Activated naive CD4-positive, alpha-beta T cell treated with anti-CD3 and anti-CD28 coated beads, Interleukin-2, amount 50 U/mL, for 16 hours (primary cell): ENCODE measurements around the gene GLI3.

Source experiments
- DNase-seq: peaks from one replicate; pipeline ENCODE4 v3.0.0-alpha.2; 2020

GLI3 gene

DNA sequence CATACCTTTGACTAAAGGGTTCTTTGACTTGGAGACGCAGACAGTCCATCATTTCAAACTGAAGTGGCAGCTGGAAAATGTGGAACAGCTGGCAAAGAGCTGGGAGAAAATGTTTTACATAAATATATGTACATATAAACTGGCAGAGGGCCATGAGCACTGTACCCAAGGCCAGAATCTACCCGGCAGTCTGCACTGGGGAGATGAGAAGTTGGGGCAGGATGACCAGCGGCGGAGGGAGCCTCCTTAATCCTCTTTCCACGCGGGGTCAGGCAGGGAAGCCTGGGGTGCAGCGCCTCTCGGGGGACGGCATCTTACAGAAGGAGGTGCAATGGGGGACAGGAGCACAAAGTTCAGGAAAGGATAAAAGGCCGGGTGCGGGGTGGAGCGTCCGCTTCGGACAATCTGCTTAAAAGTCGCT lies 1.3 kb downstream of the GLI3 start:
- DNase-seq: no peak

DNA sequence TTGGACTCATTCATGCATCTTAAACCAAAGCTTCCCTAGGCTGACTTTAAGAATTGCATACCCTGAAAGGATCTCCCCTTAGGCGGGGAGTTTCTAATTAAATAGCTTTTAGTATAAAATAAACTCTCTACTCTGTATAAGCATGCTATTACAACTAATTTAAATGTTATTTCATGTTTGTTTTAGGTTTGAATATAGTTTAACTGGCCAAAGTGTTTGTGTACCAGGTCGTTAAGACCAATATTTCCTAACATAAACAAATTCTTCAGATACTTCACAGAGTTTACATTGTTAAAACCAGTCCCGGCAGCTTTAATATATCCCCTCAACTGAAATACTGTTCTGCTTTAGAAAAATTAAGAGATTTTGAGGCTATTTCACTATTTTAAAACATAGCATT lies 2.3 kb downstream of the GLI3 start:
- DNase-seq: no peak

DNA sequence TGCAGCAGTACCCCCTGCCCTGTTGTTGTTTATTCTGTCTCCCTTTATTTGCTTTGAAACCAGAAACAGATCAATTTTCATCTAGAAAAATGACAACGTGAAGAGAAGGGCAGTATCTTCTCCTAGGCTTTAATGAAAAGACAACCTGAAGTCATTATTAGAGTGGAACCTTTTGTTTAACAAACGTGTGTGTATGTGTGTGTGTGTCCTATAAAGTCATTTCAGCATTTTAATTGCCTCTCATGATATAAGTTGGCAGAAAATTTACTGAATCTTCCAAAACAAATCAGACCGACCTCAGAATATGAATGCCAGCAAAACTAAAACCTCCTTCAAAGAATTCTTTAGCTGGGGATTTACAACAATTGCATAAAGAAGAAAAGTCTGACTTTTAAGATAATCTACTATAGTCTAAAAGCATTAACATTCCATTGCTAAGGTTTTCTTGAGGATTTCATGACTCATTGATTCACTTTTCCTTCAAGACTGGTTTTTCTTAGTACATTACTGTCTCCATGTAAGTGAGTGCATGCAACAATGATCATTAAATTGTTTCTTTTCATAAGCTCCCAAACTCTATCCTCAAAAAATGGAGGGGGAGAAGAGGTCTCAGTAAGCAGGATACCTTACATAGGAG lies 3.2 kb downstream of the GLI3 start:
- DNase-seq: no peak

DNA sequence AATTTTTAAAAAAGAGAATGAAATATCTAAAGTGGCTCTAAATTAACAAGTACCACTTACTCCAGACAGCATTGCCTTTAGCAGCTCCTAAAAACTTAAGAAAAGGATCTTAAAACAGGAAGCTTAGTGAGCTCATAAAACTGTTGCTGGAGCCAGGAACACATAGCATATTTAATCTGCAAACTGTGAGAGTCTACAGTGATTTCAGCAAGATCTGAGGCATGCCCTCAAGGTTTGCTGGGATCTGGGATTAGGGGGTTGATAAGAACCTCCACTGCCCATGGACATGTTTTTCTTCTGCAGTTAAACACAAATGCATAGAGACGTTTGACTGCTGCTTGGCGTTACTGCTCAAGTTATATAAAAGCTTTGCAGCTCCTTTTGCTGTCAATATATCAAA lies 3.8 kb downstream of the GLI3 start:
- DNase-seq: no peak

DNA sequence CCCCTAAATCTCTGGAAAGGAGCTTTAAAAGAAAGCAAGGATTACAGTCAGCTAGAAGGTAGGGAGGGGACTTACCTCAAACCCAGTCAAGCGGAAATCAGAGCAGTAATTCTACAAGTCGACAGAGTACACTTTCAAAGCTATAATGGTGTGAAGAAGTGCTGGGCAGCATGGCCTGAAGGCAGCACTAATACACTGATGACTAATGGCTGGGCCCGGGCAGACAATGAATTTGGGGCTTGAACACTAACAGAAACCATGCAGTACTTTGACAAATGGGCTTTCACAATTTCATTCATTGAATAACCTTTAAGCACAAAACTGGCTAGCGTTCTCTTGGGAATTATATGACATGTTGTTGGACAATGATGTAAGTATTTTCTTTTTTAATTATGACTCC lies 4.7 kb downstream of the GLI3 start:
- no peak for DNase-seq

DNA sequence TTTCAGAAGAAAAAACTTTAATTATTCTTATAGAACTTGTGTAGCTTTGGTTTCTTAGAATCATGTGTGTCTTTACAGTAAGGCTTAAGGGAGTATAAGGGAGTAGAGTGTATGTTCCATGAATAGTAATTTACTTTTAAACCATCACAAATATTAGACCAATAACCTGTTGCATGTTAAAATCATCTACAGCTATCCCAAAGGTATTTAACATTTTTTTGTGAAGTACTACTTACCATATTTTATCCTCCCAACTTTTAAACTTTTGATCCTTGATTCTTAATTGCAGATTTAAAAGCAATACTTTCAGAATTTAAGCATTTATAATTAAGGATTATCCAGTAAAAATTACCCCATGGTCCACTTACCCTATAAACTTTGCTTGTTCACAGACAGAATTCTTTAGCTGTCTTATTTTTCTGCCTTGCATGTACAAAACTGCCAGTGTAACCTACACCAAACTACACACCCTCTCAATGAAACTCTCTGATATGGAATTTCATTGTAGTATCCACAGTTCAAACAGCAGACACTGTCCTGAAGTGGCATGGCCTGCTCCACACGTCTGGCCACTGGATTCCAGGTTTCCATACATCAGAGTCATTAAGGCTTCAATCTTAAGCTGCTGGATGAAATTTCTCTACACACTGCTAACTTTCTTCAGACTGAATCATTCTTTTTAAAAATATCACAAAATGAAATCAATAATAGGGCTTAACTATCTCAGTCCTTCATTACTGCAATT lies 5.8 kb downstream of the GLI3 start:
- DNase-seq: no peak

DNA sequence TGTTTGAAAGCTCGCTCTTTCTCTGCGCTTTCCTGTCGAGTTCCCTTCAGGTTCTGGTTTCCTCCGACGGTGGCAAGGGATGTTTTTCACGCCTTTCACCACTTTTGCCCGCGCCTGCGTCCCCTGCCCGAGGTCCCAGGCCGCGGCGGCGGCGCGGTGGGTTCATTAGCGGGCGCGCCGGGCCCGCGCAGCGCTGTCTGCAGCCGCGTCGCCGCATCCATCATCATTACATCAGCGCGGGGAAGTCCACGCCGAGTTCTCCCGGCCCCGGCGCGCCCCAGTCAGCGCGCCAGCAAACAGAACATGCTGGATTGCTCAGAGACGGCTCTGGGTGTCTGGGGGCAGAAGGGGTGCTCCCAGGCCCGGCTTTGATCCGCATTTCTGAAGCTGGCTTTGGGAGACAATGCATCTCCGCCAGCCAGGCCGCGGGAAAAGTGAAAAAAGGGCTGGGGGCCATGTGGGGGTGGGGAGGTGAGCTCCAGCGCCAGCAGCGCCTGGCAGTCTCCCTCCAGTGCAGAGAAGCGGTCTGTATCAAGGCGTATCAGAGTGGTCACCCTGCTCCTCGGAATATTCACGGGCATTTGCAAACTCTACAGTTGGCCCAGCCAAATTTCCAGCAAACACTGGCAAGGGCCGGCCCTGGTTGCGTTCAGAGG lies 8.9 kb downstream of the GLI3 start:
- DNase-seq: no peak

DNA sequence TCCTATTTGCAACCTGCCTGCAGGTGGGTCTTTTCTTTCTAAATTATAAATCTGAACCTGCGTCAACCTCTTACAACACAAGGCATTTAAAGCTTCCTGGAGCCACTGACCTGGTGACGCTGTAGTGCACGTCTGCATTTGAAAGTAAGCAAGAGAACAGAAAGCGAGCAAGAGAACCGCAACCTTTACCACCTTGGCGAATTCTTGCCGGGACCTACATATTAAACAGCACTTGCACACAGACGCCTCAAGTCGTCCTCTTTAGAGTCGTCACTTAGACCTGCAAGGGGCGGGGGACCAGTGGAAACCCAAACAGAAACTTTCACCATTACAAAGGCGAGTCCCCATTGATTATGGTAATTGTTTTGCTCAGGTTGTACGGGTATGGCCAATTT lies 9.5 kb downstream of the GLI3 start:
- DNase-seq: no peak

DNA sequence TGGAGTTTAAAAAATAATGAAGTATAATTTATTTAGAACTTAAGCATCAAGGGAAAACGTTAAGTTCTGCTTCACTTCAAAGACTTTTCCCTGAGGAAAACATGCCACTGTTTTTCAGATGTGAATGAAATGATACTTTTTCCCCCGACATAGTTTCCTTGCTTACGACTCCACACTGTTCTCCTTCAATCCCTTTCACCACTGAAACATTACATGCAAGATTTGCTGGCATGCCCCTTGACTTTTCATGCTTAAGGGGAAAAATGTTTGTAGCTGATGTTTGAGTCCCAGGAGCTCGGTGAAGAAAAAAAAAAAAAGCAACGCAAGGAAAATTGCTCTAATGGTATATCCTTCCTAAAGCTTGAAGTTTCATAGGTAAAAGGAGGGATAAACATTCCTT lies 10.0 kb downstream of the GLI3 start:
- DNase-seq: no peak

DNA sequence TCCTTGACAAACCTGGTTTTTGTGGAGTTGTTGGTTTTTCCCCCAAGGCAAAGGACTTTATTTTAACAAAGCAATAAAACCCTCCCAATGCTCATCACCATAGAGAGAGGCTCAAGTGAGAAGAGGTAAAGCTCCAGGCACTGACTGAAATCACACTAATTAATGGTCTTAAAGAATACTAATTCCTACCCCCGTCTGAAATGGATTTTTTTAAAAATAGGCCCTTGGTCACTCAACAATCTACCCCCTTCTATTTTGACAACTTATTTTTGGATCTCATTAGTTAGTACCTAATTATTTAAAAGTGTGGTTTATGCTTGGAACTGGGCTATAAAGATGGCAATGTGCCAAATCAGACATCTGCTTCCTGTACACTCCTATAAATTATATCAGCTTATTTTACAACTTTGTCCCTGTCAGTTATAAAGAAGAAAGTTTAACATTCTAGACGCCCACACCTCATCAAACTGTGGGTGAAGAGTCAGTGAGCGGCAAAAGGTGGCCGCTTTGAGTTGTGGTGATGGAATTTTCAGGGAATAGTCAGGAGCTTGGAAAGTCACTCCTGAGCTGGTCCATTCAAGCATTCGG lies 10.6 kb downstream of the GLI3 start:
- no peak for DNase-seq

DNA sequence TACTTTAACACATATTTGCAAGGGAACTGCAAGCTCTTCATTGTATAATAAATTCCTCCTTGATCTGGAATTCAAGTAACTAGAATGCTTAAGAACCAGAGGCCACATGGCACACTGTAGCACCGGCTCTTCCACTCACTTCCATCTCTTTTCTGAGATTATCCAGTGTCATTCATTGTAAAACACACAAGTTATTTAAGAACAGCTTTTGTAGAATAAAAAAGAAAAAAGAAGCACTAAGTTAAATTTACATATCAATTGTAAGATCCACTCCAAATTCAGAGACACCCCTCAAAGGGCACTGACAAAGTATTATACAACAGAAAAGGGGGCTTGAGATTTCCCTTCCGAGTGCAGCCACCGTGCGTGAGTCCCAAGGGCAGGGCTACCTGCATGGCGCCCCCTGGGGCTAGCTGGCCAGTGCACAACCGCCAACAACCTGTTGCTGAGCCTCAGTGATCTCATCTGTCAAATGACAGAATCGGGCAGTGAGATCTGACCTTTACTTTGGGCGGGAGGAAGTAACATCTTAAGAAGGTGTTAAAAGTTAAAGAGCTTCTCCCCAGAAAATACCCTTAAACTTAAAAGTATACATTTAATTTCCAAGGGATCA lies 12.5 kb downstream of the GLI3 start:
- no peak for DNase-seq

DNA sequence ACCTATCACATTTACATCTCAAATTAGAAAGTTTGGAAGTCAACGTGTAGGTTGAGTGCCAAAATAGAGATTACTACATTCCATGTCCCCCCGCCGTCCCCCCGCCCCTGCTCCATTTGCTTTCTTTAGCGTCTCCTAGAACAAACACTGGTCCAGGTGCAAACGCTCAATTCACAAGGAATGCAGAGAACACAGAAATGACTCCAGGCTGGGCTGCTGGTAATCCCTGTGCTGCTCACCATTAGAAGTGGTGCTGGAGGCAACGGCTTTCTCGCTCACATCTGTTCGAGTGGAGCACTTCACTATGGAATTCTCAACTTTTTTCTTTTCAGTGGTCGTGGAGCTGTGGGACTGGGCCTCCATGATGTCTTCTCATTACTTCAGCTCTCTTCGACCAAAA lies 14.1 kb downstream of the GLI3 start:
- no peak for DNase-seq

DNA sequence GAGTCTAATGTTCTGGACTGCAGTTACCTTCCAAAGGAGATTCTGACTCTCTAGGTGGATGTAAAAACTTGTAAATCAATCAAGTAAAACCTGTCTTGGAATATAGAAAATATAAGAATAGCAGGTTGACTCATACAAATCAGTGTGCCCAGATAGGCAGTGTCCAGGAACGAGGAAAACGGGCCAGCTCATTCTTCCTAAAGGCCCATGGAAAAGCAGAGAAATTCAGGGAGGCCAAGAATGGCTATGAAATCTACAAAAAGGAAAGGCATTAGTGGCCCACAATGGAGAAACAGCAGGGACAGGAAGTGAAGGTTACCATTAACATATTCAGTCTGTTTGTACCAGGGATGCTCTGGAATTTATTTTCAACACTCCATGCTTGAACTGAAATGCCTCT lies 14.9 kb downstream of the GLI3 start:
- no peak for DNase-seq

DNA sequence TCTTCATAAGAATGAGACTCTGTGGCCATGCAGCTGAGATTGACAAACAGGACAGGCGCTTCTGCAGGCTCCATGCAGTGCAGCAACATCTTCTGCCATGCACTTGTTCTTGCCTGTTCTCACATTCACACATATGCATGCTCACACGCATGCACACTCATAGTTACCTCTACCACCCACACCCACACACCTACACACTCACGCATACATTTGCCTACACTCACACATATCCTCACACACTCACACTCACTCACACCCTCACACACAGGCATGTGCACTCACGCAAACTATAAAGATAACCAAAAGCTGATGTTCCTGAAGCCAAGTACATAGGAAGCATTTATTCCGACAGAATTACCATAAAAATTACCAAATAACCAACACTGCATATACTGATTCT lies 15.7 kb downstream of the GLI3 start:
- no peak for DNase-seq

DNA sequence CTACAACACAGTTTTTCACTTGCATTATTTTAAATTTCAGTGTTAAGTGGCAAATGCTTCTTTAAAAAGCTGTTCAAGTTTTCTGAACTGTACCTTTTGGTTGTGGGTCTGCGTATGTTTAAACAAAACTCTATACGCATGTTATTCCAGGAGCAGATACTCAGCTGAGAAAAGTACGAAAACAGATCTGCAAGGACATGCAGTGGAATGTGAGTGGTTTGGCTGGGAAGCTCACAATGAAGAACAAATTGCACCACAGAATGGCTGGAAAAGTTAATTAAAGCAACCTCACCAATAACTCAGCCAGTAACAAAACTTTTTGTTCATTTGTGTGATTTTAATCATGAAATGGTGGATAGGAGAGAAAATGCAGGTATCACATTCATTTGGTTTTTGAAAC lies 17.6 kb downstream of the GLI3 start:
- no peak for DNase-seq

DNA sequence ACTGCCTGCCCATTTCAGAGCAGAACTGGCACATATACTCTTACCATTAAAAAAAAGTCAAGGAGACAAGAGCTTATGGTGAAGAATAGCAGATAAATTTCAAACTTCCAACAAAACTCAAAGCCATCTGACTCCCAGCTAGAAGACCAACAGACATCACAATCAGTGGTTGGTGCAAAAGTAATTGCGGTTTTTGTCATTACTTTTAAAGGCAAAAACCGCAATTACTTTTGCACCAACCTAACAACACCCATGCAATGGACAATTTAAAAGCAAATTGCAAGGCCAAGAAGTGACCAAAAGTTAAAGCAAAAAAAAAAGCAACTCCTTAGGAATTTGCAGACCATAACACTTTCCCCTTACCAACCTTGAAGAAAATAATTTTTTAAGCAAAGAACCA lies 18.8 kb downstream of the GLI3 start:
- no peak for DNase-seq

DNA sequence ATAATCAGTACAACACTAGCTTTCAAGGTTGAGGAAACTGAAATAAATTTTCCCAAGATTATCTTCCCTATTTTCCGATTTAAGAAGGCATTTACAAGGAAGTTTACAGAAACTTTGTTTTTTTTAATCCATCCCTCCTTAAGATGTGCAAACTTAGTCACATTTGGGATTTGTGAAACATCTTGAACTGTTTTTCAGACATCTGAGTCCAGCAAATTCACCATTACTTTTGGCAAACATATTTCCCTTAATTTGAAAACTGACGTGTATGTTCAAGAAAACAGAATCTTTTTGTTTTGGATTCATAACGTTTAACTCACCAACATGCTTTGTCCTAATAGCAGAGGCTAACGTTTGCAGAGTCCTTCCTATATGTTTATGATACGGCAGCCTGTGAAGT lies 19.5 kb downstream of the GLI3 start:
- DNase-seq: no peak

DNA sequence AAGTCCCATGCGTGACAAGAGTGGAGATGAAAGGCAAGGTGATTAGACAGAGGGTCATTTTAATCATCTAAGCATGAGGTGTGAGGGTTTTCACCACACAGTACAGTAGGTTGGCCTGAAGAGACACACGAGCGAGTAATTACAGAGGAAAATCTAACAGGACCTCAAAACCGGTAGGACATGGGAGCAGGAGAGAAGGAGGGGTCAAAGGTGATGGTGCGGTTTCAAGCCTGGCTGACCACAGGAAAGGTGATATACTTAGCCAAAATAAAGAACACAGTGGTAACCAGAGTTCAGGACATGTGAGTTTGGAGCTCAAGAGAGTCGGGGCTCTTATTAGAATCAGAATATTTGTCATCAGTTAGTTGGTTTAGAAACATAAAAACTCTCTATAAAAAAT lies 20.0 kb downstream of the GLI3 start:
- no peak for DNase-seq

DNA sequence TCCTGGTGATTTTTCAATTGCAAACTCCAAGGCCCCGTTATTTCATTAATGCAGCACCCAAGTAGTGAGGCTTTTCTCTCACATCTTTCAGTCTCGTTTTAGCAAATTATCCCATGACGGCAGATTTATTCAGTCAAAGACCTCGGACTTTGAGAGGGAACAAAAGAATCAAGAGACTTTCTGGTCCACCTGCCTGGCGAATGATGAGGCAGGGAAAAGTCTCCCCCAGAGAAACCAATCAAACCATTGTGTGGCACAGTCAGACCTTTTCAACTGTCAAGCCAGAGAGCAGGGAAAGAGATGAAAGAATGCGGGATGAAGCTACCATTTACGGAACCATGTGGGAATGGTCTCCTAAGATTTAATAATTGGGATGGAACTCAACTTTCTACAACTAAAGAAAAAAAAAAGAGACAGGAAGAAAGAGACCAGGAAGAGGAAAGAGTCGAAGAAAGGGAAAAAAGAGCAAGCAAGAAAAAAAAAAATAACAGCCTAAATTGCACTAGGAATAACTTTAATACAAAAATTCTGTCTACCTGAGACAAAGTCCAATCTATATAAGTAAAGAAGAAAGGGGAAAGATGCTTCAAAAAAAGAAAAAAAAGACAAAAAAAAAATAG lies 22.8 kb downstream of the GLI3 start:
- no peak for DNase-seq

DNA sequence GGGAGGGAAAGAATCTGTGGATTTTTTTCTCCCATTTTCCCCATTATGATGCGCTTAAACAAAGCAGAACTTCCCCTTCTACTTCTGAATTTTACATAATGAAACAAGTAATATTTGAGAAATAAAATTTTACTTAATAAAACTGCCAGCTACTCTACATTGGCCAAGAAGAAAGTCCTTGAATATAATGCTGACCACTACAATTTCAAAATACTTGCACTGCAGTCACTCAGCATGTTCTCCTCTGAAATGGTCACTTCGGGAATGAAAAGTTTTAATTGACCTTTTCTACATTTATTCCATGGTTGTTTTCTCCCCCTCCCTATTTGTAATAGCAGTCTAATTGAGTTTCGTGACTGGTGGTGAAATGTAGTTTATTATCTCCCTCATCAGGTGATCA lies 23.9 kb downstream of the GLI3 start:
- DNase-seq: no peak

DNA sequence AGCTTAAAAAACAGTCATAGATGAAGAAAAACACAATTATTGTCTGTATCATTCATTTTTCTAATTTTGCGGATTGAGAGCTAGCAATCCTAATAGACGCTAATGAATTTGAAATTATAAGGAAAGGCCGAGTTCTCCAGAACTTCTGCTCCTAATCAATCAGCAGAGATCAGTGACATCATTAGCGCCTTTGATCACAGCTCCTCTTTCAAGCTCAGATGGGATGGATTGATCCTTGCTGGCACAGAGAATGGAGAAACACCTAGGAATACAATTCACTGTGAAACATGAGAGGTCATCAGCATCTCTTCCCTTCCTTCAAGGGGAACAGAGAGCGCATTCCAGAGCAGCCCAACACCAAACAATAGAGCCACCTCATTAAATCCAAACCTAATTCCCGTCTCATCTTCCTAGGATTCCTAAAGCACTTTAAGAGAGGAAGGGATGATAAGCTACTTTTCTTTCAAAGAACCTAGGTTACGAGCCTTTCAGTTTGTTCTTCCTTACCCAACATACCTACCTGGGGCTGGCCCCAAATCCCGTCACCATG lies 24.4 kb downstream of the GLI3 start:
- no peak for DNase-seq

DNA sequence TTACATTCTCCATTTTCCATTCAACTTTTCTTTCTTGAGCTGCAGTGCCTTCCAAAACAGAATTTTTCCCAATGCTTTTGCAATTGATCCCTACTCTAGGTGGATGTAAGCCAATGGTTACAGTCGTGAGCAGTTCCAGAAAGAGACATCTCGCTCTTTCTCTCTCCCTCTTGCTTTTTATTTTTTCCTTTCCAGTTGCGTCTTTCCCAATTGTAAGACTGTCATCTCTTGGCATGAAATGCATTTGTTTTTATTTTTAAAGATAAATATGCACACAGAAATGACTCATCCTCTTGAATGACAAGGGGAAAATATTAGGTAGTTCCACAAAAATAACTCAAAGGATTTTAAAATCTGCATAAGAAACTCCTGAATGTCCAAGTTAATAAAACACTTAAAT lies 25.1 kb downstream of the GLI3 start:
- DNase-seq: no peak

DNA sequence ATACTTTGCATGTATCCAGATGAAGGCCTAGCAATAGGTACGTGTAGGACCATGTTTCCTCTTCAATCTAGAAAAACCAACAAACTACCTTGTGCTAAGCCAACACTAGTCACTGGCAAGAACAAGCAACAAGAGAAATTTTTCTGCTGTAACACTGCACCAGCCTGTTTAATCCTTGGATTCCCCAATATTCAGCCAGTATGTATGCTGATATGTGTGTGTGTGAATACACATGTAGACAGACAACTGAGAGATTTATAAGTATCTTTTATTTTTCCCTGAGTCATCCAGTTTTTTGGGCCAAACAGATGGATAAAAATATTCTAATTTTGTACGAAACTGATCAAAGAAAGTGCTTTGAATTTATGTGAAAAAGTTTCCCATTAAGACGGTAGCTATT lies 26.2 kb downstream of the GLI3 start:
- DNase-seq: no peak
